ENCODE measurements around the gene NRDC.
"Not testable (repeated sequence)": the region's sequence is repeated elsewhere in the genome, so short reads cannot be mapped to it uniquely, and the experiment has no call there.

The NRDC gene

GRCh38 chr1:51840743-51841461 lies 37.6 kb downstream of the NRDC start:
- DNase-seq (ENCODE audit: low spot score) = no peak

DNA sequence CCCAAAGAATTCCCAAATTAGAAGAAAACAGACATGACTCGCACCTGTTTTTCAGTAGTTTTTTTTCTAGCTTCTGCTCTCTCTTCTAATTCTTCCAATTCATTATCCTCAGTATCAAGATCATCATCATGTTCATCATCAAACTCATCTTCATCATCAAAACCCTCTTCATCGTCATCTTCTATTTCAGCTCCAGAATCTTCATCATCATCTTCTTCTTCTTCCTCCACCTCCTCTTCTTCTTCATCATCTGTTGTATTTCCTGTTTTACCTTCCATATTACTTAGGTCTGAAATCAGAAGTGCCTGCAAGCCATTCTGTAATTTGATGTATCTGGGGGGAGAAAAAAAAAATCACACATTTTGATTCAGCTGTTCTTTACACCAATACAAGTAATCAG lies 38.3 kb downstream of the NRDC start:
- DNase-seq (ENCODE audit: low spot score) = no peak

GRCh38 chr1:51839094-51839493 lies 39.4 kb downstream of the NRDC start:
- DNase-seq (ENCODE audit: low spot score) = no peak

- no peak for DNase-seq (ENCODE audit: low spot score)
Measured at GRCh38 chr1:51837243-51837642, 41.3 kb downstream of the NRDC start.

DNA sequence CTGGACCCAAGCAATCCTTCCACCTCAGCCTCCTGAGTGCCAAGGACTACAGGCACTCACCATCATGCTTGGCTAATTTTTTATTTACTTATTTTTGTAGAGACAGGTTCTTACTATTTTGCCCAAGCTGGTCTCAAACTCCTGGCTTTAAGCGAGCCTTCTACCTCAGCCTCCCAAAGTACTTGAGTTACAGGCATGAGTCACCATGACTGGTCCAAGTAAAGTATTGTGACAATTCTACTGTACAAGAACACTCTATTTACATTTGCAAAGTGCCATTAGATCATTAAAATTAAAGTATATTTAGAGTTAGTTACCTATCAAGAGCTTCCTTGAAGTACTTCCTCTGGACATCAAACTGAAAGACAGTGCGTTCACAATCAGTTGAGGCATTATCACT lies 44.8 kb downstream of the NRDC start:
- no peak for DNase-seq (ENCODE audit: low spot score)

DNA sequence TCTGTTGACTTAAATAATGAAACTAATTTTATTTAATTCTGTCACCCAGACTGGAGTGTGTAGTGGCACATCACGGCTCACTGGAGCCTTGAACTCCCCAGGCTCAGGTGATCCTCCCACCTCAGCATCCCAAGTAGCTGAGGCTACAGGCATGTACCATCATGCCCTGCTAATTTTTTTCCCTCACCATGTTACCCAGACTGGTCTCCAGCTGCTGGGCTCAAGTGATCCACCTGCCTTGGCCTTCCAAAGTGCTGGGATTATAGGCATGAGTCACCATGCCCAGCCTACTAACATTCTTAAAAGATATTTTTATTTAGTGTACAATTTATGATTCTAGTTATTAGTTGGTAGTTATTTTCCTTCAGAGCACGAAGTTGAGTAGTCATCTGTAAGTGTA lies 49.5 kb downstream of the NRDC start:
- DNase-seq (ENCODE audit: low spot score) = no peak

GRCh38 chr1:51819810-51820209 lies 58.7 kb downstream of the NRDC start:
- no peak for DNase-seq (ENCODE audit: low spot score)

- DNase-seq (ENCODE audit: low spot score) = not testable (repeated sequence)
Measured at GRCh38 chr1:51819021-51819420, 59.5 kb downstream of the NRDC start.

DNA sequence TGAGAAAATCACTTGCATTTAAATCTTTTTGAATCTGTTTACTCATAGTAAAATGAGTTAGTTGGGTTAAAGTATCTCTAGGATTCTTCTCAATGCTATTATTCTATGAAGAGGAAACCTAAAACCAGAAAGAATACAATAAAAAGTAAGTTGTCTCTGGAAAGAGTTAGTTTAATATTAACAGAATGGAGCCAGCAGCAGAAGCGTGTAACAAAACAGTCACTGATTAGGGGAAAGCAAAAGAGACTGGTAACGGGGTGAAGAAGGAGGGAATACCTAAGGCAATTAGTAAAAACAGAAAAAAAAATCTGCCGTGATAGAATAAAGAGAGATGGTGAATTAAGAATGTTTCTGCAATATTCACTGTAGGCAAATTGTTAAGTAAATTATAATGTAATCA lies 60.0 kb downstream of the NRDC start:
- no peak for DNase-seq (ENCODE audit: low spot score)

GRCh38 chr1:51814513-51814912 lies 64.0 kb downstream of the NRDC start:
- no peak for DNase-seq (ENCODE audit: low spot score)

DNA sequence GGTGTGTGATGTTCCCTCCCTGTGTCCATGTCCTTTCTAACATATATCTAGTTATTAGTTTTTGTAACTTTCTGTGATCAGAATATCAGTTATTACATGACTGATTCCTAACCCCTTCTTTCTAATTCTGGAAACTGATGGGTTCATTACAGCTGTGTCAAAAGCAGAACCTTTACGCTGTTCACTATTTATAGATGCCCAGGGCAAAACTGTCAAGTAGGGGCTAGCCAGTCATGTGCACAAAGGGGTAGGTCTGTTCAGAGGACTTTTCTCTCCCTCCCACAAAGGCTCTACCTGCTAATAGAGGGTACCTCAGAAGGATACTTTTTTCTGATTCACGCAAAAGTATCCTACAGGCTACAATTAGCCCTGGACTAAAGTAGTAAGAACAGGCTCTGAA lies 79.2 kb downstream of the NRDC start:
- DNase-seq (ENCODE audit: low spot score) = no peak

GRCh38 chr1:51794868-51795267 lies 83.7 kb downstream of the NRDC start:
- DNase-seq (ENCODE audit: low spot score) = no peak

DNA sequence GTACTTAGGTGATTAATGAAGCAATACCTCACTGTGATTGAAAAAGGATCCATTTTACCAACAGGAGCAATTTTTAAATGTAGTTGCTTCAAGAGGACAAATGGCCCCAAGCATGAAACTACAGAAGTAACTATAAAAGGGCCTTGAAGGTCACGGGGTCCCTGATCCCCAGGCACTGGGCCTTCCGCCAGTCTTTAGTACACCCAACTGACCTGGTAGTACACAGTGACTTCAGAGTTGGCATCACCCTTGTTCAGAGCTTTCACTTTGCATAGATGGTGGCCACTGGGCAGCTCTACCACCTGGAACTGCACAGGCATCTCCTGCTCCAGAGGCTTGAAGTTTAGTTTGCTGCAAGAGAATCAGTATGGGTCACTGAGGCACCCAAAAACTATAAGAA lies 84.3 kb downstream of the NRDC start:
- DNase-seq (ENCODE audit: low spot score) = no peak

- DNase-seq (ENCODE audit: low spot score) = no peak
Measured at GRCh38 chr1:51792864-51793263, 85.7 kb downstream of the NRDC start.

- no peak for DNase-seq (ENCODE audit: low spot score)
Measured at GRCh38 chr1:51791888-51792287, 86.6 kb downstream of the NRDC start.

DNA sequence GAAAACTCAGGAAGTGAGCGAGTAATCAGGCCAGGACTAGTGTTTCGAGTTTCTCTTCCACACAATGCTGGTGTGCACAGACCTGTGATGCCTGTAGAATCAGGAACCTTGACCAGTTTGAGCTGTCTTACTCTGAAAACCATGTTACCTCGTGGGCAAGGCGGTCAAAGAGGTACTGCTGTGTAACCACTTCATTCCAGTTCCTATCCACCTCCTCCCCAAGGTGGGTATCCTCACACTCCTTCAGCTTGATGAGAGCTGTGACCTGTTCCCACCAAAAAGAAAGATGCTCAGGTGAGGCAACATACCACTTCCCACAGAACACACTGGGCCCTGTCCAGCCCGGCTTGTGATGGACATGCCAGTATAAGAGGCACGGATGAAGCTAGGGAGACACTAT lies 88.1 kb downstream of the NRDC start:
- no peak for DNase-seq (ENCODE audit: low spot score)

DNA sequence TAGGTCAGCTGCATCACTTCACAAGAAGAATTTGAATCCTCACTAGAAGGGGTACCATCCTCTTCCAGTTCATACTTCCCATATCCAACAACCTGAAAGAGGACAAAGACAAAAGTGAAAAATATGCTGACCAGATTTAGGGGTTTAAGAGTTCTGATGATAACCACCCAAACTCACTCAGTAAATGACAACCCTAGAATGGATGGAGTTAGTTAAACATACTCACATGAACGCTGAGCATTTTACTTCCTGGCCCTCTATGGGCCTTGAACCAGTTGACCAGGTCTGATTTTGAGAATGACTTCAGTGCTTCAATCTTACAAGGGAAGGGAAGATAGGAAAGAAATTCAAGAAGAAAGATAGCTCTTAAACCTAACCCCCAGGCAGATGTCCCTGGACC lies 89.2 kb downstream of the NRDC start:
- DNase-seq (ENCODE audit: low spot score) = no peak

GRCh38 chr1:51788938-51789337 lies 89.6 kb downstream of the NRDC start:
- DNase-seq (ENCODE audit: low spot score) = no peak

DNA sequence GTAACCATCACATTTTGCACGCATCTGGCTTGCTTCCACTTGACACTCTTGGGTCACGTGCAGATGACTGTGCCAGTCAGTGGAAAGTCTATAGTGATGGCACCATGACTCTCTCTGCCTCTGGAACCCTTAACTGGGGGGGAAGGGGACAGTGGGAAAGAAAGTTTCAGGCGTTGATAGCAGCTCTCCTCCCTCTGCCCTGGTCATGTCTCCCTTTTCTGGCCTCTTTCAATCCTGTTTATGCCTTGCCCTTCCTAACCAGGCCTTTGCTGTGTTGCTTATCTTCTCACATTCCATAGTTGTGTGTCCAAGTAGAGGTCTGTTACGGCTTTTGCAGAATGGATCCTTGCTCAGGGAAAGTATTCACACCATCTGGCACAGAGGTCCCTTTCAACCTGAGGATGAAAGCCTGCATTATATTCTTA lies 93.5 kb downstream of the NRDC start:
- DNase-seq (ENCODE audit: low spot score) = no peak

DNA sequence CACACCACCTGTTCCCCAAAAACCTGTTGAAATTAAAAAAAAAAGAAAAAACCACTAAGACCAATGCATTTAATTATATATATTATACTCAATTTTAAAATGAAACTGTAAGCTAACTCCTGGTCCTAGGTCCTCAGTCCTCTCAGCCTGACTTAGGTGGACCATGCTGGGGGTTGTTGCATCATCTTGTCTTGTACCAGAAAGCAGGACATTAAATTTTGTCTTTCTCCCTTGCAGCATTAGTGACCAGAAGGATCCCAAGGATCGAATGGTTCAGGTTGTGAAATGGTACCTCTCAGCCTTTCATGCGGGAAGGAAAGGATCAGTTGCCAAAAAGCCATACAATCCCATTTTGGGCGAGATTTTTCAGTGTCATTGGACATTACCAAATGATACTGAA lies 97.6 kb downstream of the NRDC start:
- no peak for DNase-seq (ENCODE audit: low spot score)

GRCh38 chr1:51776408-51776807 lies 102.1 kb downstream of the NRDC start:
- no peak for DNase-seq (ENCODE audit: low spot score)

DNA sequence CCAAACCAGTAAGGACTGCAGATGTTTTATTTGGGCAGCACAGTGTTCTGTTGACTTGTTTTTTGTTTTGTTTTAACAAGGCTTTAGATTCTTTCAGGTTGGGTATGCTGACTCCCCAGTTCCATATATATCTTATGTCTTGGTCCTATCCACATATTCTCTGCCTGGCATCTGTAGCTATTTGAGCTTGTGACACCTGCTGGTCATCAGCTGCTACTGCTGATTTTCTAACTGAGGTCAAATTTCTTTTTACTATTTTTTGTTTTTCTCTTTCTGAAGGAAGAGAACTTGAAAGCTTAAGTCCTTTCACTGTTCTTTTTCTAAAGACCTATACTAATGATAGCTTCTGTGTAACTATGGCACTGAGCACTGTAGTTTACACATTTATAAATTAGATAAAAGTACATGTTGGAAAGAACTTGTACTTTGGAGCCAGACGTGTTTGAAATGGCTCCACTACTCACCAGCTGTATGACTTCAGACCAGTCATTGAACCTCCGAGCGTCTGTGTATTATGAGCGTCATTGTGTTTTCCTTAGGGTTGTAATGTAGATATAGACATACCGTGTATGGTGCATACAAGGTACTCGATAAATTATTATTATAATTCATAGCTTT lies 109.4 kb downstream of the NRDC start:
- DNase-seq (ENCODE audit: low spot score) = peak; percentile 35

DNA sequence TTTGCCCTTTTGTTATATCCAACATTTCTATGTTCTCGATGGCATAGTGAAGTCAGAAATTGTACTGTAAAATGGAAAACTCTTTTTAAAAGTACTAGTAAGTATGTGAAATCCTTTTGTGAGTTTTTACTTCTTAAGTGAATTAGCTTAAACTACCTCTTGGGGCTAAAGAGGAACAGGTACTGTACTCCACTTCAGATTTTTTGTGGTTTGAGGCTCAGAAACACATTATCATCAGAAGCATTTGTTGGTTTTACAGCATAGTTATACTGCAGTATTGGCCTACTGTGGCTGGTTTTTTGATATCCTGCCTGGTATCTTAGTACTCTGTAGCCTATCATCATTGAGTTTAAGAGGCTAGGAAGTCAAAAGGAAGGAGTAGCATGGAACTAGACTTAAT lies 117.2 kb downstream of the NRDC start:
- no peak for DNase-seq (ENCODE audit: low spot score)

DNA sequence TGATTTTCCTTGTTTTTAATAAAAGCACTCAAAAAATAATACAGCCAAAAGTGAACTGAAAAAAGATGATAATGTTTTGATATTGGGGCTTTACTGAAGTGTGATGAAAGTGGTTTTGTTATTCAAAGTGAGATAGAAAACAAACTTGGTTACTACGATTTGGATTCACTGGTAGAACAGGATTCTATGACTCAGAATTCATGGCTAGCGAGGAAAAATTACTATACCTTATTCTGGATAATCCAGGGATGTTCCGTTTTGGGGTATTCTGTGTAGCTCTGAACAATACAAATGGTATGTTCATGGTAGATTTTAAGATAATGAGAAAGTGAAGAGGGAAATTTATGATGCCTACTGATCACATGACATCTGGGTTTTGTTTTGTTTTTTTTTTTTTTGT lies 117.7 kb downstream of the NRDC start:
- no peak for DNase-seq (ENCODE audit: low spot score)
